Adipocyte (in vitro differentiated cells): ENCODE measurements around the gene VGF.

ENCODE experiments used
- DNase-seq: peaks from one replicate; pipeline ENCODE4 v3.0.0-alpha.2; 2015; ENCODE audit warnings: low read depth
- H3K27me3 ChIP-seq: replicated peaks from 2 replicates; pipeline ENCODE4 v1.7.0; 2013; ENCODE audit warnings: mild to moderate bottlenecking, low read length, moderate library complexity; ENCODE audit not compliant: control insufficient read depth, insufficient read depth
- H3K36me3 ChIP-seq: 2 replicates; pipeline ENCODE4 v1.7.0; 2013; ENCODE audit warnings: low read length, mild to moderate bottlenecking, moderate library complexity; ENCODE audit not compliant: control insufficient read depth, insufficient read depth, severe bottlenecking
- H3K4me1 ChIP-seq: 2 replicates; pipeline ENCODE4 v1.7.0; 2013; ENCODE audit warnings: mild to moderate bottlenecking, low read length, moderate library complexity; ENCODE audit not compliant: control insufficient read depth, insufficient read depth
- H3K4me3 ChIP-seq: 2 replicates; pipeline ENCODE4 v1.7.0; 2013; ENCODE audit warnings: mild to moderate bottlenecking, low read length, moderate library complexity
- H3K9ac ChIP-seq: 2 replicates; pipeline ENCODE4 v1.7.0; 2013; ENCODE audit warnings: mild to moderate bottlenecking, low read length, moderate library complexity
- H3K9me3 ChIP-seq: 2 replicates; pipeline ENCODE4 v1.7.0; 2013; ENCODE audit warnings: mild to moderate bottlenecking, low read length, moderate library complexity; ENCODE audit not compliant: control insufficient read depth

Gene VGF

GRCh38 chr7:101180130-101180755 lies 14.9 kb upstream of the VGF start, which contains the start of gene NAT16:
Gene NAT16, minus strand, starts transcription at chr7:101180293. Its CDS starts 5,486 bp downstream, at chr7:101174807.
- DNase-seq, result no peak
- Histone ChIP-seq H3K27me3 (peaks cover 42% of the 10 kb centered on the region), H3K9me3 (no peaks in the 10 kb centered on the region), H3K9ac (no peak within 1 kb of the TSS), H3K4me1 (no peaks in the 10 kb centered on the region), H3K4me3 (no peak within 1 kb of the TSS), H3K36me3 (no peaks in the 10 kb centered on the region)

GRCh38 chr7:101179713-101180112 lies 14.3 kb upstream of the VGF start:
- no peak for DNase-seq
- H3K27me3 ChIP-seq, result peaks cover 46% of the 10 kb centered on the region
- no peak overlapping the region for H3K4me3 ChIP-seq

GRCh38 chr7:101179117-101179516 lies 13.7 kb upstream of the VGF start:
- Histone ChIP-seq H3K9me3 (no peaks in the 10 kb centered on the region), H3K4me3 (no peak overlapping the region), H3K4me1 (no peaks in the 10 kb centered on the region), H3K27me3 (peaks cover 51% of the 10 kb centered on the region), H3K9ac (no peak overlapping the region), H3K36me3 (no peaks in the 10 kb centered on the region)
- DNase-seq, result no peak

More at GRCh38 chr7:101179713-101180112, 14.3 kb upstream of the VGF start:
- H3K36me3 ChIP-seq, result no peaks in the 10 kb centered on the region
- no peak overlapping the region for H3K9ac ChIP-seq
- no peaks in the 10 kb centered on the region for H3K4me1 ChIP-seq
- H3K9me3 ChIP-seq, result no peaks in the 10 kb centered on the region

DNA sequence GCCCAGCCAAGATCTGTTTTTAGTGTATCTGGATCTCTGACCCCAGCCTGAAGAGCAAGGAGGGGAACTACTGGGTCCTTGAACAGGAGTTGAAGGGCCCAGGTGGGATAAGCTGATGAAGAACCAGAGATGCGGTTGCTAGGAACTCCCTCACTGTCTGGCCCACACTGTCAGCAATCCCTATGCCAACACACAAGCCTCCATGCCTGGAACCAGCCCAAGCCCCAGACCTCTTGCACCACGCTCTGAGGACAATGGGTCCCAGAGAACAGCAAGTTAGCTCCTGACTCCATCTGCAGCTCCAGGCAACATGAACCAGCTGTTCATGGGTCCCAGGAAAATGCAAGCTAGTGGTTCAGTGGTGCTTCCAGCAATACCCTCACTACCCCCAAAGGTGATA lies 12.3 kb upstream of the VGF start:
- H3K4me1 ChIP-seq, result peaks cover 7% of the 10 kb centered on the region
- no peak for DNase-seq
- H3K9me3 ChIP-seq, result no peaks in the 10 kb centered on the region
- no peak overlapping the region for H3K9ac ChIP-seq
- H3K36me3 ChIP-seq, result no peaks in the 10 kb centered on the region
- H3K4me3 ChIP-seq, result no peak overlapping the region
- peaks cover 62% of the 10 kb centered on the region for H3K27me3 ChIP-seq

DNA sequence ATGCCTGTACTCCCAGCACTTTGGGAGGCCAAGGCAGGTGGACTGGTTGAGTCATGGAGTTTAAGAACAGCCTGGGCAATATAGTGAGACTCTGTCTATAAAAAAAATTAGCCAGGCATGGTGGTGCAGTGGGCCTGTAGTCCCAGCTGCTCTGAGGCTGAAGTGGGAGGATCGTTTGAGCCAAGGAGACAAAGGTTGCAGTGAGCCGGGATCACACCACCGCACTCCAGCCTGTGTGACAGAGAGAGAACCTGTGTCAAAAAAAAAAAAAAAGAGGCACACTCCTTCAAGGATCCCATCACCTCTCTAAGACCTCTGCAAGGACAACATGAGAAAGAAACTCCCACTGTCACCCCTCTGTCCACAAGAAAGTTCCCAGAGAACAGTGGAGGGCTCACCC lies 10.3 kb upstream of the VGF start:
- Histone ChIP-seq H3K36me3 (no peaks in the 10 kb centered on the region), H3K9me3 (no peaks in the 10 kb centered on the region), H3K9ac (no peak overlapping the region), H3K4me1 (peaks cover 7% of the 10 kb centered on the region), H3K27me3 (peaks cover 77% of the 10 kb centered on the region), H3K4me3 (no peak overlapping the region)
- no peak for DNase-seq

GRCh38 chr7:101174322-101174854 lies 9.0 kb upstream of the VGF start:
- H3K36me3 ChIP-seq, result no peaks in the 10 kb centered on the region

GRCh38 chr7:101173752-101174244 lies 8.4 kb upstream of the VGF start:
- Histone ChIP-seq H3K27me3 (peaks cover 85% of the 10 kb centered on the region), H3K9me3 (no peaks in the 10 kb centered on the region), H3K36me3 (no peaks in the 10 kb centered on the region), H3K4me3 (no peak overlapping the region), H3K9ac (no peak overlapping the region), H3K4me1 (peaks cover 11% of the 10 kb centered on the region)
- peak; percentile 76 for DNase-seq

More at GRCh38 chr7:101174322-101174854, 9.0 kb upstream of the VGF start:
- H3K27me3 ChIP-seq, result peaks cover 82% of the 10 kb centered on the region
- H3K9me3 ChIP-seq, result no peaks in the 10 kb centered on the region
- H3K4me3 ChIP-seq, result no peak overlapping the region
- no peak overlapping the region for H3K9ac ChIP-seq
- DNase-seq, result no peak
- H3K4me1 ChIP-seq, result peaks cover 11% of the 10 kb centered on the region

- Histone ChIP-seq H3K36me3 (no peaks in the 10 kb centered on the region), H3K4me3 (peak overlapping the region; percentile 56), H3K4me1 (peaks cover 11% of the 10 kb centered on the region), H3K9me3 (no peaks in the 10 kb centered on the region), H3K27me3 (peaks cover 89% of the 10 kb centered on the region), H3K9ac (no peak overlapping the region)
- DNase-seq, result peak; percentile 92
These were observed 7.7 kb upstream of the VGF start for GRCh38 chr7:101172854-101173751.

GRCh38 chr7:101172005-101172853 lies 6.9 kb upstream of the VGF start:
- peaks cover 88% of the 10 kb centered on the region for H3K27me3 ChIP-seq
- no peak overlapping the region for H3K4me3 ChIP-seq
- no peaks in the 10 kb centered on the region for H3K36me3 ChIP-seq
- no peak overlapping the region for H3K9ac ChIP-seq
- peaks cover 11% of the 10 kb centered on the region for H3K4me1 ChIP-seq
- H3K9me3 ChIP-seq, result no peaks in the 10 kb centered on the region
- DNase-seq, result no peak

- peaks cover 85% of the 10 kb centered on the region for H3K27me3 ChIP-seq
- H3K4me1 ChIP-seq, result peaks cover 11% of the 10 kb centered on the region
- no peak overlapping the region for H3K9ac ChIP-seq
- no peaks in the 10 kb centered on the region for H3K9me3 ChIP-seq
- H3K36me3 ChIP-seq, result no peaks in the 10 kb centered on the region
- DNase-seq, result peak; percentile 37
- H3K4me3 ChIP-seq, result no peak overlapping the region
These were observed 6.1 kb upstream of the VGF start for GRCh38 chr7:101171442-101171837.
